CD4-positive, alpha-beta T cell treated with Interleukin-15 for 1 hour (primary cell): Measurements from ENCODE around the gene LGALS7.
"Not testable (repeated sequence)": the region's sequence is repeated elsewhere in the genome, so short reads cannot be mapped to it uniquely, and the experiment has no call there.

Experiments used
- DNase-seq: peaks from one replicate; pipeline ENCODE4 v3.0.0-alpha.2; 2020

Gene LGALS7

GRCh38 chr19:38799104-38799503 is 25.8 kb upstream of the LGALS7 start:
- no peak for DNase-seq

DNA sequence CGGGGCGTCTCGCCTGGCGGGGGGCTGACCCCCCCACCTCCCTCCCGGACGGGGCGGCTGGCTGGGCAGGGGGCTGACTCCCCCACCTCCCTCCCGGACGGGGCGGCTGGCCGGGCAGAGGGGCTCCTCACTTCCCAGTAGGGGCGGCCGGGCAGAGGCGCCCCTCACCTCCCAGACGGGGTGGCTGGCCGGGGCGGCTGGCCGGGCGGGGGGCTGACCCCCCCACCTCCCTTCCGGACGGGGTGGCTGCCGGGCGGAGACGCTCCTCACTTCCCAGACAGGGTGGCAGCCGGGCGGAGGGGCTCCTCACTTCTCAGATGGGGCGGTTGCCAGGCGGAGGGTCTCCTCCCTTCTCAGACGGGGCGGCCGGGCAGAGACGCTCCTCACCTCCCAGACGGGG is 24.5 kb upstream of the LGALS7 start:
- not testable (repeated sequence) for DNase-seq

GRCh38 chr19:38796154-38796553 is 22.8 kb upstream of the LGALS7 start:
- DNase-seq, result no peak

DNA sequence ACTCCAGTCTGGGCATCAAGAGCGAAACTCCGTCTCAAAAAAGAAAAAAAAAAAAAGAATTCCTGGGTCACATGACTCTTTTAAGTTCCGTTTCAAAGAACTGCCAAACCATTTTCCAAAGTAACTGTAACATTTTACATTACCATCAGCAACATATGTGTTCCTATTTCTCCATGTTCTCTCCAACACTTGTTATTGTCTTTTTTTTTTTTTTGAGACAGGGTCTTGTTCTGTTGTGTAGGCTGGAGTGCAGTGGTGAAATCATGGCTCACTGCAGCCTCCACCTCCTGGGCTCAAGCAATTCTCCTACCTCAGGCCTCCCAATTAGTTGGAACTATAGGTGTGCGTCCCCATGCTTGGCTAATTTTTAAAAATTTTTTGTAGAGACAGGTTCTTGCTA is 22.2 kb upstream of the LGALS7 start:
- DNase-seq, result no peak

DNA sequence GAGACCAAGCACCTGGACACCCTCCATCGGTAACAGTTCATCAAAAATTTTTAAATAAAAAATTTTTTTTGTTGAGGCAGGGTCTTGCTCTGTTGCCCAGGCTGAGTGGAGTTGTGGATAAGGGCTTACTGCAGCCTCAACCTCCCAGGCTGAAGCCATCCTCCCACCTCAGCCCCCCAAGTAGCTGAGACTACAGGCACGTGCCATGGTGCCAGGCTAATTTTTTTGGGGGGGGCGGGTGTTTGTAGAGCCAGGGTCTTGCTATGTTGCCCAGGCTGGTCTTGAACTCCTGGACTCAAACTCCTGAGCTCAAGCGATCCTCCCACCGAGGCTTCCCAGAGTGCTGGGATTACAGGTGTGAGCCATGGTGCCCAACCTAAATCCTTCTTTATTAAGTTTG is 20.4 kb upstream of the LGALS7 start:
- no peak for DNase-seq

- DNase-seq, result no peak
Measured at GRCh38 chr19:38793177-38793576, 19.9 kb upstream of the LGALS7 start.

DNA sequence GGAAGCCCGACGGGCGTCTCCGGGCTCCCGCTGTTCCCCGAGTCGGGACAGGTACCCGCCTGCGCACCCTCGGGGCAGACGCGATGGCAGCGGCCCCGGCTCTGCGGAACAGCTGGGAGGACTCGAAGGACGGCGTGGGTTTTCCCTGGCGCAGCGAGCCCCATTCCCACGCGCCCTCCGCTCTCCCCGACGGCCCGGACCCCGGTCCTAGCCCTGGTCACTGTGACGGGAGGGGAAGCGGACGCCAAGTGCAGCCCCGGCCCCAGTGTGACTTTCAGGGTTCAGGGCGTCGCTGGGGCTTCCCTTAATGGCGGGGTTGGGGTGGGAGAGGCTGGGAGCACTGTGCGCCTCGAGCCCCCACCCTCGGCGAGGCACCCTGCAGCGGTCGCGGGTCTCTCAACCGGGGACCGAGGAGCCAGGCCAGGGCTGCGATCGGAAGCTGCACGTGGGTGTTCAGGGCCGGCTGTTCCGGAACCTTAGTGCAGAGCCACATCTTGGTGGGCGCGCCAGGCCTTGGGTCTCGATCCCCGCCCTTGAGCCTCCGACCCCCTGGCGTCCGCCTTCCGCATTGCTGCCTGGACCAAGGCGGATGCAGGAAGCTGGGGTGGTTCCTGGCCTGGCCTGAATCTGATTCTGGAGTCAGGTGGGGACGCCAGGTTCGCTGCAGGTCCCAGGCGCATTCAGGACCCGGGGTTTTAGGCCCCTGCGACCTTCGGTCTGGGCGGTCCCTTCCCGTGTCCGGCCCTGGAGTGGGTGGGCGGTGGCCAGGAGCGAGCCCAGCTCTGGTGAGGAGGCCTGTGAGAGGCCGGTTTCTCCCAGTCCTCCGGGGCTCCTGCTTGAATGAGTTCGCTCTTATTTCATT is 19.2 kb upstream of the LGALS7 start:
- DNase-seq, result peak; percentile 46

GRCh38 chr19:38791451-38792064 is 18.2 kb upstream of the LGALS7 start:
- DNase-seq, result not testable (repeated sequence)

DNA sequence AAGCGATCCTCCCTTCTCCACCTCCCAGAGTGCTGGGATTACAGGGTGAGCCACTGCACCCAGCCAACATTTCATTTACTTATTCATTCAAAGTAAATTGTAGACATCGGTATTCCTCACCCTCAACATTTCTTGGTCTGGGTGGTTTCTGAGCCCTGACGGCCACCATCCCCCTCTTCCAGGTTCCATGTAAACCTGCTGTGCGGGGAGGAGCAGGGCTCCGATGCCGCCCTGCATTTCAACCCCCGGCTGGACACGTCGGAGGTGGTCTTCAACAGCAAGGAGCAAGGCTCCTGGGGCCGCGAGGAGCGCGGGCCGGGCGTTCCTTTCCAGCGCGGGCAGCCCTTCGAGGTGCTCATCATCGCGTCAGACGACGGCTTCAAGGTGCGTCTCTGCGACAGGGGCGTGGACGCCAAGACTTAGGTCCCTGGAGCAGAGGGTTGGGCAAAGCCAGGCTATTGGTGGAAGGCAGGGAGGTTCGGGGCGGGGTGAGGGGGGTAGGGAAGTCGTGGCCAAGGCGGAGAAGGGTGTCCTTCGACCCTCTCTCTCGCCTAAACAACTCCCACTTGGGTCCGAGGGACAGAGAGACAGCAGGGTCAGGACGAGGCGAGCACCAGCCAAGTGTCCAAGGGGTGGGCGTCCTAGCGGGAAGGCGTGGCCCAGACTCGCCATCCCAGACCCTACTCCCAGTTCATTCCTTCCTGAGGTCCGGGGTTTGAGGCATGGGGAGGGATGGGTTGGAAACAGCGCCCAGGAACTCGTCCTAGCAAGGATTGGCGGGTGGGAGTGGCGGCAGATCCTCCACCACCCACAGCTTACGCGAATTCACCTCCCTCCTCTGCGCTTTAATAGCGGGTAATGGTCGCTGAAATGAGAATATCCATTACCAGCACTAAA is 17.4 kb upstream of the LGALS7 start:
- DNase-seq, result not testable (repeated sequence)

DNA sequence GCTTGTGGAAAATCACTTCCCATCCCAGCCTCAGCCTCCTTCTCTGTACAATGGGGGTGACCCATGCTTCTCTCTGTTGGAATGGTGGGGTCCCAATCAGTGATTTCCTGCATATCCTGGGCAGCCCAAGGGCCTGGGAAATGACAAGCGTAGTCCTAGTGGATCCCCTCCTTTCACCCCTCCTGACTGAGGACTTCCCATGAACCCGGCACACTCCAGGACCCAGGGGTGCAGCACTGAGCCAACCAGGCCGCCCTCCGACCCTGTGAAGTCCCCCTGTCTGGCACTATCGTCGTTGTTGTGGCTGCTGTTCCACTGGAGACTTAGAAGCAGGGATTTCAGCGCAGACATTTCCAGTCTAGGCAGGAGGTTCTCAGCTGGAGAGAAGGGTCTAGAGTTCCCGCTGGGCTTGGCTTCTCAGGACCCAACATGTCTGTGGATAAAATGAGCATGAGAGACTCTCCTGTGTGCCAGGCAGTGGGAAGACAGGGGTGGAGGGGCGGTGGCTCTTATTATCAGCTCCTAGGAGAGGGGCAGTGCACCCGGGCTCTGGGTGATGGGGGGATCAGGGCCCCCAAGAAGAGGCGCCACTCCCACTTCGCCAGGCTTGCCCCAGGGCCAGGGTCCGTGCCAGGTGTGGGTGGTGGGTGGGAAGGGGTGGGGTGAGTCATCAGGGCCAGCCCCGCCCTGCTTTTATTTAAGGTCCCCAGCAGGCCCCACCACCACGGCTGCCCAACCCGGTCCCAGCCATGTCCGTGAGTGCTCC is 15.3 kb upstream of the LGALS7 start, which contains the start of gene LGALS7B:
TSS of gene LGALS7B (plus strand) at position 723 of the 766 bp plus-strand sequence. CDS start at position 750, 27 bp downstream.
- no peak for DNase-seq

DNA sequence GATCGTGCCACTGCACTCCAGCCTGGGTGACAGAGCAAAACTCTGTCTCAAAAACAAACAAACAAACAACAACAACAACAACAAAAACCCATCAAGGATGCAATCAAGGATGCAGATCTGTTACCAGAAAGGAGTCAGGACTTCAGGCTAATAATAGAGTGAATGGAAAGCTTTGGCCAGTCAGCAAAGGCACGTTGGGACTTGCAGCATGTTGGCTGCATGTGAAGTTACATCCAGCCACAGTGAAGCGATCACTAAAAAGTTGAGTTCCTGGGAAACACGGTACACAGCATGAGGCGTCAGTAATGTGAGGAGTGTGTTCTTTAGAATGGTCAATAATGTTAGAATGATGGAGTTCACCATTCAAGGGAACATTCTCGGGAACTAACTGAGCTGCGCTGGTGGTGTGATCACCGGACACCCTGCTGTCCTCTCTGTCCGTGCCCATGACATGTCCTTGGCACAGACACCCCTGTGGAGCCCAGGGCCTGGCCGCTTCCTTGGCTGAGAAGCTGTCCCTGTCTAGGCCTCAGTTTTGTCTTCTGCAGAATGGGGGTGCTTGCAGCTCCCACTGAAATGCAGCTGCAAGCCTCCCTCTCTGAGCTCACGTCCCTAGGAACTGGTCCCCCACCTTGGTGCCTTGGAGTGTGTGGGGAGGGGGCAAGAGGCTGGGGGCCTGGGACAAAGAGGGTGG is 13.4 kb upstream of the LGALS7 start:
- no peak for DNase-seq

DNA sequence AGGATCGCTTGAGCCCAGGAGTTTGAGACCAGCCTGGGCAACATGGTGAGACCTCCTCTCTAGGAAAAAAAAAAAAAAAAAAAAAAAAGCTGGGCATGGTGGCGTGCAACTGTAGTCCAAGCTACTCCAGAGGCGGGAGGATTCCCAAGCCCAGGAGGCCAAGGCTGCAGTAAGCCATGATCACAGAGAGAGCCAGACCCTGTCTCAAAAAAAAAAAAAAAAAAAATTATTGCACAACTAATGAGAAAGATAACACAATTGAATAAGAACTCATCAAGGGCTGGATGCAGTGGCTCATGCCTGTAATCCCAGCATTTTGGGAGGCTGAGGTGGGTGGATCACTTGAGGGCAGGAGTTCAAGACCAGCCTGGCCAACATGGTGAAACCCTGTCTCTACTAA is 12.7 kb upstream of the LGALS7 start:
- not testable (repeated sequence) for DNase-seq

DNA sequence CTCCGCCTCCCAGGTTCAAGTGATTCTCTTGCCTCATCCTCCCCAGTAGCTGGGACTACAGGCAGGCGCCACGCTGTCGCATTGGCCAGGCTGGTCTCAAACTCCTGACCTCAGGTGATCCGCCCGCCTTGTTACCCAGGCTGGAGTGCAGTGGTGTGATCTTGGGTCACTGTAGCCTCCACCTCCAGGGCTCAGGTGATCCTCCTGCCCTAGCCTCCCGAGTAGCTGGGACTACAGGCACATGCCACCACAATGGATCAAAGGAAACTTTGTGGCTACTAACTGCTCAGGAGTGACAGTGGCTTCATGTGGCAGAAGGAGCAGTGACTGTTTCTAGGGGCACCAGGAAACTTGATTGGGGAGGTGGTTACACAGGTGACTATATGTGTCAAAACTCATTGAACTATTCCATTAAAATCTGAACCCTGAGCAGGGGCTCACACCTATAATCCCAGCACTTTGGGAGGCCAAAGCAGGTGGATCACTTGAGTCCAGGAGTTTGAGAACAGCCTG is 11.9 kb upstream of the LGALS7 start:
- no peak for DNase-seq

DNA sequence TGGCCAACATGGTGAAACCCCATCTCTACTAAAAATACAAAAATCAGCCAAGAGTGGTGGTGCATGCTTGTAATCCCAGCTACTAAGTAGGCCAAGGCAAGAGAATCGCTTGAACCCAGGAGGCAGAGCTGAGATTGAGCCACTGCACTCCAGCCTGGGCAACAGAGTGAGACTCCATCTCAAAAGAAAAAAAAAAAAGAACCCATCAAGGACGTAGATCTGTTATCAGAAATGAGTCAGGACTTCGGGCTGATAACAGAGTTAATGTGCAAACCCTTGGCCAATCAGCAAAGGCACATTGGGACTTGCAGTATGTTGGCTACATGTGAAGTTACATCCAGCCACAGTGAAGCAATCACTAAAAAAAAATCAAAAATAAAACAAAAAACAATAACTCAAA is 10.9 kb upstream of the LGALS7 start:
- DNase-seq, result no peak

DNA sequence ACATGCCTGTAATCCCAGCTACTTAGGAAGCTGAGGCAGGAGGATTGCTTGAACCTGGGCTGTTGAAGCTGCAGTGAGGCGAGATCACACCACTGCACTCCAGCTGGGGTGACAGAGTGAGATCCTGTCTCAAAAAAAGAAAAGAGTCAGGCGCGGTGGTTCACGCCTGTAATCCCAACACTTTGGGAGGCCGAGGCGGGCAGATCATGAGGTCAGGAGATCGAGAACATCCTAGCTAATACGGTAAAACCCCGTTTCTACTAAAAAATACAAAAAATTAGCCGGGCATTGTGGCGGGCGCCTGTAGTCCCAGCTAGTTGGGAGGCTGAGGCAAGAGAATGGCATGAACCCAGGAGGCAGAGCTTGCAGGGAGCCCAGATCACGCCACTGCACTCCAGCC is 8.9 kb upstream of the LGALS7 start:
- not testable (repeated sequence) for DNase-seq

DNA sequence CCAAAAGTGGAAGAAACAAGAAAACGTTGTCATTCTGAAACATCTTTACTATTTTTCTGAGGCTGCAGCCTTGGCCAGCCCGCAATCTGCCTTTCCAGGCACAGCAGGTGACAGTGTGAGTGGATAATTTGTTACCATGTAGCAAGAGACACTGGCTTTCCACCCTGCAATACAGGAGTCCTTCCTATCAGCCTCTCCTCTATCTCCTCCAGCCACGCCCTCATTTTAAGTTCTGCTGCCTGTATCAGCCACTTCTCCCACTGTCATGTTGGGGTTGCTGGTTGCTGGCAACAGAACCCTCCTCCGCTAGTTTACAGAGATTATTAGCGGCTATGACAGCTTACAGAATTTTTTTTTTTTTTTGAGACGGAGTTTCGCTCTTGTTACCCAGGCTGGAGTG is 7.7 kb upstream of the LGALS7 start:
- DNase-seq, result no peak

DNA sequence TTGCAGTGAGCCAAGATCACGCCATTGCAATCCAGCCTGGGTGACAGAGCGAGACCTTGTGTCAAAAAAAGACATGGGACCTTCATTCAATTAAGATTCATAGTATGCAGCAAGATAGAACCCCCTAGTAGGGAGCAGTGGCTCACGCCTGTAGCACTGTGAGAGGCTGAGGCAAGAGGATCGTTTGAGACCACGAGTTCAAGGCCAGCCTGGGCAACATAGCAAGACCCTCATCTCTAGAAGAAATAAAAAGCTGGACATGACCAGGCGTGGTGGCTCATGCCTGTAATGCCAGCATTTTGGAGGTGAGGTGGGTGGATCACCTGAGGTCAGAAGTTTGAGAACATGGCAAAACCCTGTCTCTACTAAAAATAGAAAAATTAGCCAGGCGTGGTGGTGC is 7.1 kb upstream of the LGALS7 start:
- DNase-seq, result no peak

GRCh38 chr19:38778733-38779132 is 5.4 kb upstream of the LGALS7 start:
- no peak for DNase-seq

DNA sequence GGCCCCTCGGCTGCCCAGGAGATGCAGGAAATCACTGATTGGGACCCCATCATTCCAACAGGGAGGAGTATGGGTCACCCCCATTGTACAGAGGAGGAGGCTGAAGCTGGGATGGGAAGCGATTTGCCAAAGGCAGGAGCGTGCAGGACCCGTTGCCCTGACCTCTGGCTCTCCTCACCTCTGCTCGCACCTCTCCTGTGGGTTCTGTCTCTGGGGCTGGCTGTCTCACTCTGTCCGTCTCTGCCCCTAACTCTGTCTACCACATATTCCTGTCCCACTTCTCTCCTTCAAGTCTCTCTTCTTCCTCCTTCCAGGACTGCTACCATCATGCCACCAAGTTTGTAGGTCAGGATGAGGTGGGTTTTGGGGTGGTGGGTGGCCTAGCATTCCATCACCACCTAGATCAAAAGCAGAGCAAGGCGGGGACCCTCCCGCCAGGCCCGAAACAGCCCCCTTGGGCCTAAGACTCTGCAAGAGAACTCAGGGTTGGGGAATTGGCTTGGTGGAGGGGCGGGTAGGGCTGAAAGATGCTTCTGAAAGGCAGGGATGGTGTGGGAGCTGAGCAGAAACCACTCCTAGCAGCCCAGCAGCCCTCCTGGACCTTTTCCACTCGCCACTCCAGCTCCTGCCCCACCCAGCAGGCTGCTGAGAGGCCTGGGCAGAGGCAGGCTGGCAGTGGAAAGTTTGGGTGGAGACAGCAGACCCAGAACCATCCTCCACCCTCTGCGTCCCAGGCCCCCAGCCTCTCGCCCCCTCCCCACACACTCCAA is 1.0 kb upstream of the LGALS7 start:
- no peak for DNase-seq

- not testable (repeated sequence) for DNase-seq
Measured at GRCh38 chr19:38771569-38771968, 1.7 kb downstream of the LGALS7 start.

DNA sequence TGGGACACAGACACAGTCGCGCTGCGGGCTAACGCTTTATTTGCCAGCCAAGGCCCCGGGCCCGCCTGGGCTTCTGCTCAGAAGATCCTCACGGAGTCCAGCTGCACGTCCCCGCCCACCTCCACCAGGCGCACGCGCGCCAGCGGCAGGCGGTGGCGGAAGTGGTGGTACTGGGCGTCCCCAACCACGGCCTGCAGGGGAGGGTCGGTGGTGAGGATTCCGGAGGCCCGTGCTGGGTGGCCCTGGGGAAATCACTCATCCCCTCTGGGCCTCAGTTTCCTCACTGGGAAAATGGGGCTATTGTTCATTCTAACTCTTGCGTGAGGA is 2.4 kb downstream of the LGALS7 start:
- not testable (repeated sequence) for DNase-seq
